CD4-positive, alpha-beta T cell (primary cell): Measurements from ENCODE around the gene PRRC2B. TPM values are rescaled to one million over a fixed set of nuclear protein-coding genes. Genes with fewer than 3 reads are reported as not detected.

Source experiments
- ATAC-seq: fragments of 200-7000 bp; cut with Tn5 transposase; one replicate; pipeline ENCODE4 v1.10.0; 2022; ENCODE audit warnings: mild to moderate bottlenecking; ENCODE audit not compliant: poor library complexity
- CTCF ChIA-PET: fragments of 350-600 bp; sonication (Branson Sonifier 250); formaldehyde crosslinking; loops from one replicate; lab custom pipeline; 2021; ENCODE audit warnings: antibody characterized with exemption, inconsistent platforms; lab: Charles Lee
- POLR2A ChIA-PET: fragments of 350-600 bp; sonication (Branson Sonifier 250); formaldehyde crosslinking; loops from one replicate; lab custom pipeline; 2021; ENCODE audit warnings: antibody characterized with exemption, inconsistent platforms; lab: Charles Lee
- DNase-seq, 14 experiments: peaks; one replicate each; pipeline ENCODE4 v3.0.0-alpha.2; 2013 to 2020; ENCODE audit warnings: mixed read lengths in 2 of 14
- H3K27ac ChIP-seq, 2 donors: one replicate each; pipeline versions ENCODE4 v1.5.1 to v1.7.0; 2013; ENCODE audit warnings: low read length in 2 of 2, low read depth in 1 of 2, mild to moderate bottlenecking in 1 of 2
- H3K27me3 ChIP-seq, 2 experiments: 1 replicate in 1 of 2; 2 replicates in 1 of 2; pipeline versions ENCODE4 v1.6.1 to v1.7.0; 2013; ENCODE audit warnings: low read length in 2 of 2, control low read depth in 1 of 2, mild to moderate bottlenecking in 1 of 2, moderate library complexity in 1 of 2; ENCODE audit not compliant: insufficient read depth in 2 of 2, control insufficient read depth in 1 of 2
- H3K36me3 ChIP-seq: one replicate; pipeline ENCODE4 v1.6.1; 2013; ENCODE audit warnings: low read length, control low read depth; ENCODE audit not compliant: insufficient read depth
- H3K4me1 ChIP-seq: one replicate; pipeline ENCODE4 v1.6.1; 2013; ENCODE audit warnings: low read length, control low read depth; ENCODE audit not compliant: insufficient read depth
- H3K4me3 ChIP-seq: one replicate; pipeline ENCODE4 v1.5.1; 2013; ENCODE audit warnings: mild to moderate bottlenecking, low read length, moderate library complexity
- H3K9me3 ChIP-seq, 2 experiments: 1 replicate in 1 of 2; 2 replicates in 1 of 2; pipeline versions ENCODE4 v1.6.1 to v1.7.0; 2013; ENCODE audit warnings: low read length in 2 of 2, mild to moderate bottlenecking in 2 of 2, control low read depth in 1 of 2, moderate library complexity in 1 of 2; ENCODE audit not compliant: control insufficient read depth in 1 of 2, insufficient read depth in 1 of 2
- H3K27ac Mint-ChIP-seq: one replicate; pipeline ENCODE4 v1.8.0; 2020; ENCODE audit warnings: mixed read lengths
- H3K27me3 Mint-ChIP-seq: one replicate; pipeline ENCODE4 v1.8.0; 2021; ENCODE audit warnings: mixed read lengths
- H3K36me3 Mint-ChIP-seq: one replicate; pipeline ENCODE4 v1.8.0; 2021; ENCODE audit warnings: low read depth, mixed read lengths
- H3K4me1 Mint-ChIP-seq: one replicate; pipeline ENCODE4 v1.8.0; 2021; ENCODE audit warnings: low read depth, mixed read lengths
- H3K4me3 Mint-ChIP-seq: one replicate; pipeline ENCODE4 v1.8.0; 2020; ENCODE audit warnings: mild to moderate bottlenecking, mixed read lengths
- H3K9me3 Mint-ChIP-seq: one replicate; pipeline ENCODE4 v1.8.0; 2020; ENCODE audit warnings: mixed read lengths
- CTCF ChIP-seq: fragments of 200-600 bp; IDR thresholded peaks from one replicate; pipeline ENCODE4 v1.8.0; 2022; ENCODE audit warnings: antibody characterized with exemption, mild to moderate bottlenecking
- intact Hi-C, 2 experiments: fragments of 100-400 bp; cut with DNase I in 1 of 2; cut with micrococcal nuclease in 1 of 2; formaldehyde crosslinking; loops; one replicate each; pipeline versions ENCODE4 v1.15.1 to v1.9.0; 2023 to 2025; cut with DNase I, micrococcal nuclease
- total RNA-seq, 174 experiments: library from RNA in 2 of 174; stranded (reverse) in 2 of 174; gene quantifications; one replicate each; pipeline ENCODE4 v1.2.3 and lab custom pipeline; 2021 to 2026

Gene PRRC2B
- total RNA-seq, 2 experiments from 2014 or later = 256 to 268 TPM

DNA sequence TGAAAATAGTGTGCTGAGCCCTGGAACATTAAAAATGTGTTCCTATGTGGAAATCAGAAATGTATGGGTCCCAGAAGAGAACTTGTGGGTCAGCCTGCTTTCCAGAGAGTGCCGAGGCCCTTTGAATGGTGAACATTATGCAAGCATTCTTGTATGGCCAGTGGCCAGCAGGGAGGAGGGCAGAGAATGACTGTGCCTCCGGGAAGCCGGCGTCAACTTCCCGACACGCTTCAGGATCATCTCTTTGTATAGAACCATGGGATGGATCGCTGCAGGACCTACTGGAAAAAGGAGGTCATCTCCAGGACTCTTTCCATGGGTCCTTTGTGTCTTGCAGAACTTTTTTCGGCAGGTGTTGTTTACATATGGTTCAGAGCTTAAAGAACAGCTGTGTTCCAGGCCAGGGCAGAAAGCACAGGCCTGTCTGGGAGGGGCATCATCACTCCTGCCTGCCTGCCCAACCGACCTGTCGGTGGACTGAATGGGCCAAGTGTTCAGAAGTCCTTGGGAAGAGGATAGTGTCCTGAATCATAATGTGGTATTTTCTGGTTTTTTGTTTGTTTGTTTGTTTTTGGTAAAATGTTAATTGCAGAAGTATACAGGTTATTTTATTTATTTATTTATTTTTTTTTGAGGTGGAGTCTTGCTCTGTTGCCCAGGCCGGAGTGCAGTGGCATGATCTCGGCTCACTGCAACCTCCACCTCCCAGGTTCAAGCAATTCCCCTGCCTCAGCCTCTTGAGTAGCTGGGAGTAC, 9.0 kb downstream of the PRRC2B start:
- Mint-ChIP-seq H3K4me1 (peaks cover 87% of the 10 kb centered on the region), H3K36me3 (peaks cover 18% of the 10 kb centered on the region), H3K9me3 (no peaks in the 10 kb centered on the region), H3K27ac (peak overlapping the region; percentile 83), H3K4me3 (peak overlapping the region; percentile 77), H3K27me3 (no peaks in the 10 kb centered on the region)
- H3K4me1 ChIP-seq = peaks cover 95% of the 10 kb centered on the region
- H3K27me3 ChIP-seq = no peaks in the 10 kb centered on the region
- no peak overlapping the region for H3K27ac ChIP-seq
- intact Hi-C loops = no loop called here
- peaks cover 7% of the 10 kb centered on the region for H3K36me3 ChIP-seq
- ATAC-seq (no peak), DNase-seq (no peak)
- POLR2A ChIA-PET = interaction anchor here (1.1 kb wide), 1 partner anchor 30 kb away, joined by 5 read pairs; no protein-coding TSS in a partner anchor
- CTCF ChIA-PET = no interaction called here
- TF ChIP-seq CTCF = no peak
- no peak overlapping the region for H3K4me3 ChIP-seq
- H3K9me3 ChIP-seq = no peaks in the 10 kb centered on the region

DNA sequence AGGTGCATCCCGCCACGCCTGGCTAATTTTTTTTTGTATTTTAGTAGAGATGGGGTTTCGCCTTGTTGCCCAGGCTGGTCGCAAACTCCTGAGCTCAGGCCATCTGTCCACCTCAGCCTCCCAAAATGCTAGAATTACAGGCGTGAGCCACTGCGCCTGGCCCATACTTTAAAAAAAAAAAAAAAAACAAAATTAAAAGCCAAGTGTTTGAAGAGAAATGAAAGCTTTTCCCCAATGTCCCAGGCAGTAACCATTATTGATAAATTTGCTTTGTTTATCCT, 9.5 kb downstream of the PRRC2B start:
- H3K36me3 ChIP-seq = peaks cover 7% of the 10 kb centered on the region
- peak overlapping the region; percentile 86 for H3K27ac Mint-ChIP-seq
- peaks cover 95% of the 10 kb centered on the region for H3K4me1 ChIP-seq
- no peak overlapping the region for H3K27ac ChIP-seq
- intact Hi-C loops = no loop called here
- no peak for TF ChIP-seq CTCF
- H3K4me3 ChIP-seq = no peak overlapping the region
- no peaks in the 10 kb centered on the region for H3K9me3 Mint-ChIP-seq
- H3K4me3 Mint-ChIP-seq = no peak overlapping the region
- CTCF ChIA-PET = no interaction called here
- POLR2A ChIA-PET = interaction anchor here (1.1 kb wide), 1 partner anchor 30 kb away, joined by 5 read pairs; no protein-coding TSS in a partner anchor
- H3K36me3 Mint-ChIP-seq = peaks cover 18% of the 10 kb centered on the region
- no peaks in the 10 kb centered on the region for H3K9me3 ChIP-seq
- H3K4me1 Mint-ChIP-seq = peaks cover 87% of the 10 kb centered on the region
- no peaks in the 10 kb centered on the region for H3K27me3 ChIP-seq
- H3K27me3 Mint-ChIP-seq = no peaks in the 10 kb centered on the region
- ATAC-seq (no peak), DNase-seq (no peak)

GRCh38 chr9:131404581-131404980, 10.7 kb downstream of the PRRC2B start:
- H3K4me3 Mint-ChIP-seq = peak overlapping the region; percentile 89

More at GRCh38 chr9:131404581-131404980, 10.7 kb downstream of the PRRC2B start:
- Mint-ChIP-seq H3K36me3 (peaks cover 18% of the 10 kb centered on the region), H3K9me3 (no peaks in the 10 kb centered on the region), H3K27ac (peak overlapping the region; percentile 86), H3K4me1 (peaks cover 92% of the 10 kb centered on the region), H3K27me3 (no peaks in the 10 kb centered on the region)
- ATAC-seq (no peak), DNase-seq (no peak)
- ChIA-PET POLR2A (interaction anchor here (0.5 to 4.6 kb wide), 7 partner anchors 7 to 939 kb away, joined by 3 to 83 read pairs (median 3); no protein-coding TSS in a partner anchor), CTCF (interaction anchor here (1.6 kb wide), 1 partner anchor 55 kb away, joined by 10 read pairs; no protein-coding TSS in a partner anchor)
- no peak for TF ChIP-seq CTCF
- H3K27me3 ChIP-seq = no peaks in the 10 kb centered on the region
- H3K9me3 ChIP-seq = no peaks in the 10 kb centered on the region
- peaks cover 7% of the 10 kb centered on the region for H3K36me3 ChIP-seq
- intact Hi-C loops = no loop called here
- H3K27ac ChIP-seq = no peak overlapping the region
- H3K4me1 ChIP-seq = peaks cover 96% of the 10 kb centered on the region
- H3K4me3 ChIP-seq = no peak overlapping the region
